CD14-positive monocyte (primary cell): Measurements from ENCODE around the gene AANAT. TPM values are rescaled to one million over a fixed set of nuclear protein-coding genes. Genes with fewer than 3 reads are reported as not detected.

Experiments
- DNase-seq, 3 donors: peaks; one replicate each; pipeline ENCODE4 v3.0.0-alpha.2; 2011 to 2022
- H2AFZ ChIP-seq: 2 replicates; pipeline ENCODE4 v1.6.0; 2012; ENCODE audit warnings: mild to moderate bottlenecking, low read depth, low read length, inconsistent platforms; ENCODE audit not compliant: insufficient read depth, poor library complexity, severe bottlenecking
- H3K27ac ChIP-seq, 2 donors: 1 replicate in 1 of 2; 2 replicates in 1 of 2; pipeline ENCODE4 v1.5.1; 2012 to 2013; ENCODE audit warnings: low read length in 2 of 2, control low read depth in 1 of 2, inconsistent platforms in 1 of 2, low read depth in 1 of 2, mild to moderate bottlenecking in 1 of 2
- H3K27me3 ChIP-seq, 2 donors: one replicate each; pipeline versions ENCODE4 v1.6.0 to v1.6.1; 2011 to 2013; ENCODE audit warnings: low read length in 2 of 2; ENCODE audit not compliant: control insufficient read depth in 2 of 2, insufficient read depth in 2 of 2
- H3K36me3 ChIP-seq, 2 donors: replicated peaks in 1 of 2; 1 replicate in 1 of 2; 2 replicates in 1 of 2; pipeline versions ENCODE4 v1.5.1 to v1.6.1; 2012 to 2013; ENCODE audit warnings: low read length in 2 of 2, control low read depth in 1 of 2, inconsistent platforms in 1 of 2, mild to moderate bottlenecking in 1 of 2; ENCODE audit not compliant: insufficient read depth in 2 of 2, control insufficient read depth in 1 of 2
- H3K4me1 ChIP-seq, 2 donors: 1 replicate in 1 of 2; 2 replicates in 1 of 2; pipeline versions ENCODE4 v1.5.1 to v1.6.1; 2012 to 2013; ENCODE audit warnings: low read length in 2 of 2, control low read depth in 1 of 2, inconsistent platforms in 1 of 2, mild to moderate bottlenecking in 1 of 2, moderate library complexity in 1 of 2; ENCODE audit not compliant: insufficient read depth in 2 of 2, control insufficient read depth in 1 of 2
- H3K4me2 ChIP-seq: replicated peaks from 2 replicates; pipeline ENCODE3; 2012; ENCODE audit warnings: low read length, moderate library complexity, mild to moderate bottlenecking; ENCODE audit not compliant: poor library complexity, severe bottlenecking; ENCODE audit errors: extremely low read depth
- H3K4me3 ChIP-seq, 3 experiments: fragments of 200-600 bp in 1 of 3; sonication (generic) in 1 of 3; replicated peaks in 1 of 3; 1 replicate in 2 of 3; 2 replicates in 1 of 3; pipeline ENCODE4 v1.5.1; 2011 to 2013; ENCODE audit warnings: low read length in 3 of 3, mild to moderate bottlenecking in 3 of 3, control low read depth in 2 of 3, low read depth in 2 of 3, inconsistent platforms in 1 of 3, moderate library complexity in 1 of 3
- H3K79me2 ChIP-seq: 2 replicates; pipeline ENCODE4 v1.6.0; 2012; ENCODE audit warnings: mild to moderate bottlenecking, control low read depth, inconsistent platforms, low read length, moderate library complexity; ENCODE audit not compliant: insufficient read depth
- H3K9ac ChIP-seq: 2 replicates; pipeline ENCODE4 v1.6.0; 2017; ENCODE audit warnings: low read length, mild to moderate bottlenecking; ENCODE audit not compliant: insufficient read depth, poor library complexity, severe bottlenecking
- H3K9me3 ChIP-seq, 2 donors: replicated peaks in 1 of 2; 1 replicate in 1 of 2; 2 replicates in 1 of 2; pipeline versions ENCODE4 v1.5.1 to v1.6.1; 2012 to 2013; ENCODE audit warnings: low read length in 2 of 2, control low read depth in 1 of 2; ENCODE audit not compliant: control insufficient read depth in 1 of 2, insufficient read depth in 1 of 2
- H4K20me1 ChIP-seq: 2 replicates; pipeline ENCODE4 v1.6.0; 2012; ENCODE audit warnings: mild to moderate bottlenecking, low read length, control low read depth, moderate library complexity; ENCODE audit not compliant: insufficient read depth
- H3K27ac Mint-ChIP-seq, 7 donors: one replicate each; pipeline ENCODE4 v1.8.0; 2020; ENCODE audit warnings: mild to moderate bottlenecking in 7 of 7, mixed read lengths in 7 of 7, moderate library complexity in 6 of 7, inconsistent platforms in 2 of 7
- H3K27me3 Mint-ChIP-seq, 3 donors: one replicate each; pipeline ENCODE4 v1.8.0; 2021 to 2022; ENCODE audit warnings: low read depth in 3 of 3, mild to moderate bottlenecking in 3 of 3, mixed read lengths in 3 of 3, moderate library complexity in 3 of 3, inconsistent platforms in 1 of 3
- H3K36me3 Mint-ChIP-seq, 2 donors: one replicate each; pipeline ENCODE4 v1.8.0; 2020; ENCODE audit warnings: mixed read lengths in 2 of 2, inconsistent platforms in 1 of 2, mild to moderate bottlenecking in 1 of 2
- H3K4me1 Mint-ChIP-seq: one replicate; pipeline ENCODE4 v1.8.0; 2020; ENCODE audit warnings: mild to moderate bottlenecking, mixed read lengths
- H3K4me3 Mint-ChIP-seq, 2 donors: one replicate each; pipeline ENCODE4 v1.8.0; 2020; ENCODE audit warnings: mild to moderate bottlenecking in 2 of 2, mixed read lengths in 2 of 2, moderate library complexity in 1 of 2
- H3K9me3 Mint-ChIP-seq, 7 donors: one replicate each; pipeline ENCODE4 v1.8.0; 2020 to 2022; ENCODE audit warnings: mixed read lengths in 7 of 7, mild to moderate bottlenecking in 6 of 7, moderate library complexity in 6 of 7, inconsistent platforms in 2 of 7
- WGBS: methylation state at CpG from one replicate; pipeline ENCODE4 v1.1.5; 2013; ENCODE audit warnings: missing lambda C conversion rate; ENCODE audit not compliant: insufficient coverage; 5-methylcytosine and 5-hydroxymethylcytosine counted together
- intact Hi-C, 2 donors: fragments of 100-400 bp; cut with micrococcal nuclease; formaldehyde crosslinking; loops; one replicate each; pipeline versions ENCODE4 v1.15.0 to v1.15.1; 2023
- polyA plus RNA-seq, 3 donors: library from polyadenylated mRNA; depleted of rRNA in 1 of 3; unstranded in 2 of 3; stranded (reverse) in 1 of 3; fragments of 300-500 nt in 2 of 3; fragments of >200 nt in 1 of 3; fragmentation: Illumina TruSeq in 2 of 3; gene quantifications; 1 replicate in 2 of 3; 2 replicates in 1 of 3; pipeline ENCODE4 v1.2.3, GENCODE V29; 2012 to 2021
- TF ChIP-seq, protein P1 (sequence below): fragments of 200-600 bp; IDR thresholded peaks from one replicate; pipeline ENCODE4 v1.8.0; 2022; ENCODE audit warnings: antibody characterized with exemption, mild to moderate bottlenecking

Gene AANAT
- polyA plus RNA-seq, 3 donors = not detected

DNA sequence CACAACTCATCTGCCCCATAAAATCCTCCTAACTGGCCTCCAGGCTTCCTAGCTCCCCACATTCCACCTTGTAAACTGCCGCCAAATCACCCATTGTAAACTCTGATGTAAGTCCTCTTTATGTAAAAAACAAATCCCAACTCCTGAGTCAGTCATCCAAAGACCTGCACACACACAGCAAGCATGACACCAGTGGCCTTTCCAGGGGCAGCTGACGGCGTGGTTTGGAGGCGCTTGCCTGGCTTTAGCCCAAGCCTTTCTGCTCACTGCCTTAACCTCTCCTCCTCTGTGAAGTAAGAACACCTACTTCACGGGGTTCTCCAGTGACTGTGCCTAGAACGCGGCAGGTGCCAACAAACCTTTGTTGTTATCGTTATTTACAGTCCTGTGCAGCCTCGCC, 28.5 kb upstream of the AANAT start:
- Histone ChIP-seq H3K79me2 (peaks cover 75% of the 10 kb centered on the region), H3K36me3 (no peaks in the 10 kb centered on the region), H3K27me3 (no peaks in the 10 kb centered on the region), H3K4me2 (no peak overlapping the region), H3K27ac (no peak overlapping the region), H3K4me1 (peaks cover 0 to 7% of the 10 kb centered on the region in 2 donors), H2AFZ (no peak overlapping the region), H3K9me3 (no peaks in the 10 kb centered on the region), H4K20me1 (peaks cover 95% of the 10 kb centered on the region), H3K4me3 (no peak overlapping the region), H3K9ac (no peak overlapping the region)
- H3K27me3 Mint-ChIP-seq = peaks cover 0 to 1% (median 0%) of the 10 kb centered on the region in 3 donors
- intact Hi-C loops = no loop called here
- H3K9me3 Mint-ChIP-seq = no peaks in the 10 kb centered on the region
- peaks cover 15 to 17% of the 10 kb centered on the region in 2 donors for H3K36me3 Mint-ChIP-seq
- H3K27ac Mint-ChIP-seq = no peak overlapping the region
- peaks cover 24% of the 10 kb centered on the region for H3K4me1 Mint-ChIP-seq
- 92% methylated on average over 9 of the region's 9 CpGs for WGBS
- TF ChIP-seq, protein P1, sequence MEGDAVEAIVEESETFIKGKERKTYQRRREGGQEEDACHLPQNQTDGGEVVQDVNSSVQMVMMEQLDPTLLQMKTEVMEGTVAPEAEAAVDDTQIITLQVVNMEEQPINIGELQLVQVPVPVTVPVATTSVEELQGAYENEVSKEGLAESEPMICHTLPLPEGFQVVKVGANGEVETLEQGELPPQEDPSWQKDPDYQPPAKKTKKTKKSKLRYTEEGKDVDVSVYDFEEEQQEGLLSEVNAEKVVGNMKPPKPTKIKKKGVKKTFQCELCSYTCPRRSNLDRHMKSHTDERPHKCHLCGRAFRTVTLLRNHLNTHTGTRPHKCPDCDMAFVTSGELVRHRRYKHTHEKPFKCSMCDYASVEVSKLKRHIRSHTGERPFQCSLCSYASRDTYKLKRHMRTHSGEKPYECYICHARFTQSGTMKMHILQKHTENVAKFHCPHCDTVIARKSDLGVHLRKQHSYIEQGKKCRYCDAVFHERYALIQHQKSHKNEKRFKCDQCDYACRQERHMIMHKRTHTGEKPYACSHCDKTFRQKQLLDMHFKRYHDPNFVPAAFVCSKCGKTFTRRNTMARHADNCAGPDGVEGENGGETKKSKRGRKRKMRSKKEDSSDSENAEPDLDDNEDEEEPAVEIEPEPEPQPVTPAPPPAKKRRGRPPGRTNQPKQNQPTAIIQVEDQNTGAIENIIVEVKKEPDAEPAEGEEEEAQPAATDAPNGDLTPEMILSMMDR = no peak
- no peak for DNase-seq
- no peak overlapping the region for H3K4me3 Mint-ChIP-seq

DNA sequence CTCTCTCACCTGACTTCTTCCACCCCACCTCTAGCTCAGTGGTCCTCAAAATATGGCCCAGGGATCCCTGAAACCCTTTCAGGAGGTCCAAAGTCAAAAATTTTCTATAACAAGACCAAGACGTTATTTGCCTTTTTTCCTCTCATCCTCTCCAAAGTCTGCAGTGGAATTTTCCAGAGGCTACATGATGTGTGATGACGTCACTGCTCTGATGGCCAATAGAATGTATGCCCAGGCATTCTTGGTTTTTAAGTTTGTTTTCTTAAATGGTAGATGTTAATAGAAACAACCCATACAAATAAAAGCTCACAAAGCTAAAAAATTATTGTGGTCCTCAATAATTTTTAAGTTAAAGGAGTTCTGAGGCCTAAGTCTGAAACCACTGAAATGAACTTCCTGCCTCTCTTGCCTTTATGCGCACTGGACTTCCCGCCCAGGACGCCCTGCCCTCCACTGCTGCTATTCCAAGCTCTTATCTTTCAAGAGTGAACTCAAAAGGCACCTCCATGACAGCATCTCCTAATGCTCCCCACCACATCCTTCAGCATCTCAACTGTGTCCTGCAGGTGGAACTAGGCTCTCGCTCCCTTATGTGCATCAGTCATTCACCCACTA, 28.0 kb upstream of the AANAT start:
- Histone ChIP-seq H3K27me3 (no peaks in the 10 kb centered on the region), H3K4me1 (peaks cover 0 to 7% of the 10 kb centered on the region in 2 donors), H3K4me3 (no peak overlapping the region), H3K9me3 (no peaks in the 10 kb centered on the region), H2AFZ (no peak overlapping the region), H3K36me3 (no peaks in the 10 kb centered on the region), H3K79me2 (peaks cover 76% of the 10 kb centered on the region), H3K9ac (no peak overlapping the region), H3K27ac (no peak overlapping the region), H3K4me2 (no peak overlapping the region), H4K20me1 (peaks cover 95% of the 10 kb centered on the region)
- Mint-ChIP-seq H3K4me1 (peaks cover 29% of the 10 kb centered on the region), H3K27me3 (no peaks in the 10 kb centered on the region), H3K4me3 (no peak overlapping the region), H3K9me3 (no peaks in the 10 kb centered on the region), H3K36me3 (peaks cover 15% of the 10 kb centered on the region in 2 donors), H3K27ac (peak overlapping the region in 2 of 7 donors; percentile 14 to 58)
- 94% methylated on average over 4 of the region's 6 CpGs for WGBS
- TF ChIP-seq, protein P1 = no peak
- intact Hi-C loops = no loop called here
- no peak for DNase-seq
